NCI-H146 (cell line): ENCODE measurements around the gene ELP4.

Experiments used
- DNase-seq: peaks from one replicate; lab custom pipeline; 2025; lab: John Stamatoyannopoulos, UW

Gene ELP4

GRCh38 chr11:31779374-31779791, 269.8 kb downstream of the ELP4 start:
- no peak for DNase-seq

- no peak for DNase-seq
These were observed 270.5 kb downstream of the ELP4 start for GRCh38 chr11:31780078-31780477.

- DNase-seq, result no peak
These were observed 271.0 kb downstream of the ELP4 start for GRCh38 chr11:31780480-31780971.

- no peak for DNase-seq
These were observed 272.7 kb downstream of the ELP4 start for GRCh38 chr11:31782257-31782656.

GRCh38 chr11:31783252-31783651, 273.7 kb downstream of the ELP4 start:
- DNase-seq, result peak; percentile 62

GRCh38 chr11:31784611-31785010, 275.0 kb downstream of the ELP4 start:
- no peak for DNase-seq

- no peak for DNase-seq
These were observed 277.6 kb downstream of the ELP4 start for GRCh38 chr11:31786996-31787685.

- DNase-seq, result no peak
These were observed 278.5 kb downstream of the ELP4 start for GRCh38 chr11:31788085-31788484.

- no peak for DNase-seq
These were observed 281.1 kb downstream of the ELP4 start for GRCh38 chr11:31790649-31791048.

GRCh38 chr11:31792036-31792435, 282.5 kb downstream of the ELP4 start:
- DNase-seq, result no peak

- no peak for DNase-seq
These were observed 282.9 kb downstream of the ELP4 start for GRCh38 chr11:31792456-31792855.

GRCh38 chr11:31793264-31793663, 283.7 kb downstream of the ELP4 start:
- DNase-seq, result no peak

- no peak for DNase-seq
These were observed 285.0 kb downstream of the ELP4 start for GRCh38 chr11:31794548-31794947.

- DNase-seq, result no peak
These were observed 286.3 kb downstream of the ELP4 start for GRCh38 chr11:31795706-31796498.

GRCh38 chr11:31796499-31797189, 287.1 kb downstream of the ELP4 start:
- no peak for DNase-seq

- DNase-seq, result no peak
These were observed 287.9 kb downstream of the ELP4 start for GRCh38 chr11:31797190-31798056.

GRCh38 chr11:31798057-31798553, 288.5 kb downstream of the ELP4 start:
- DNase-seq, result no peak

GRCh38 chr11:31798554-31799434, 289.2 kb downstream of the ELP4 start:
- DNase-seq, result no peak

GRCh38 chr11:31799435-31800397, 290.1 kb downstream of the ELP4 start:
- no peak for DNase-seq
